ENCODE results near the gene BRD8.

The BRD8 gene

DNA sequence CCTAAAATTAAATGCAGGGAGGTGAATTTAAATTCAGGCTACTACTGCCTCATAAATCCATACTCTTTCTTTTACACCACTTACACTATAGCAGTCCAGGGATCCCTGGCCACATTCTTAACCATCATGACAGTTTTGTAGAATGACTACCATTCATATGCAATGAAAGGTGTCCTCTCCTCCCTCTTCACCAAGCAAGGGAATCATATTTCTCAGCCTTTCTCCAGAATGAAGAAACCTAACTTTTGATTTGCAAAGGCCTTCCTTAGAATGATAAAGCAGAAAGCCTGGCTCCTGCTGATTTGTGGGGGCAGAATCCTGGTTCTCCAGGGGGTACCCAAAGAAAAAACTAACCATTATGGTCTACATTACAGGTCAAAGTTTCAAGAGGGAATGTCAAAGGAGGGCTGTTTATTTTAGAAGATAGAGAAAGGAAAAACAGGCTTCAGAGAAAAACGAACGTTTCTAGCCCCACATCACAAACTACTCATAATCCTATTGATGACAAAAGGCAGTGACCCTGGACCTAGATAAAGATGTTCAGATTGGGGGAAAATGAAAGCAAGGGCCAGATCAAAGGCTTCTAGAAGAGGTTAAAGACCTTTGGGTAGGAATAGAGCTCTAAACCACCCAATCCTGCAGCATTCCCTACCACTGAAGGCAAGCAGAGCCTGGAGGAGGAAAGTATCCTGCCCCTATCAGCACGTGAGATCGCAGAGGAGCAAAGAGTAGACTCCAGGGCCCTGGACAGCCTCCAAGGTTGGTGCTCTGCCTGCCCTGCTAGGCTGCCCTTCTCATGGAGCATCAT, 83.1 kb downstream of the BRD8 start:
- Histone ChIP-seq H3K27me3 (replicated peaks; ENCODE audit: control insufficient read depth, insufficient read depth, low read length) (peaks cover 68% of the 10 kb centered on the region), H3K9me3 (ENCODE audit: control insufficient read depth, low read length) (no peaks in the 10 kb centered on the region), H3K4me3 (ENCODE audit: low read length) (no peak overlapping the region), H3K9ac (ENCODE audit: low read length) (no peak overlapping the region), H3K4me1 (ENCODE audit: control insufficient read depth, insufficient read depth, low read length) (no peaks in the 10 kb centered on the region), H3K36me3 (ENCODE audit: control insufficient read depth, insufficient read depth, low read length, severe bottlenecking) (no peaks in the 10 kb centered on the region)
- DNase-seq (ENCODE audit: low read depth), result no peak

GRCh38 chr5:138093036-138093435, 85.4 kb downstream of the BRD8 start:
- Histone ChIP-seq H3K27me3 (replicated peaks; ENCODE audit: control insufficient read depth, insufficient read depth, low read length) (peaks cover 76% of the 10 kb centered on the region), H3K36me3 (ENCODE audit: control insufficient read depth, insufficient read depth, low read length, severe bottlenecking) (no peaks in the 10 kb centered on the region), H3K9me3 (ENCODE audit: control insufficient read depth, low read length) (no peaks in the 10 kb centered on the region), H3K4me3 (ENCODE audit: low read length) (no peak overlapping the region), H3K4me1 (ENCODE audit: control insufficient read depth, insufficient read depth, low read length) (no peaks in the 10 kb centered on the region), H3K9ac (ENCODE audit: low read length) (no peak overlapping the region)
- DNase-seq (ENCODE audit: low read depth), result no peak

GRCh38 chr5:138092301-138092700, 86.1 kb downstream of the BRD8 start:
- no peak overlapping the region for H3K9ac ChIP-seq (ENCODE audit: low read length)
- no peaks in the 10 kb centered on the region for H3K4me1 ChIP-seq (ENCODE audit: control insufficient read depth, insufficient read depth, low read length)
- no peaks in the 10 kb centered on the region for H3K36me3 ChIP-seq (ENCODE audit: control insufficient read depth, insufficient read depth, low read length, severe bottlenecking)
- H3K4me3 ChIP-seq (ENCODE audit: low read length), result no peak overlapping the region
- peaks cover 79% of the 10 kb centered on the region for H3K27me3 ChIP-seq (replicated peaks; ENCODE audit: control insufficient read depth, insufficient read depth, low read length)
- DNase-seq (ENCODE audit: low read depth), result no peak
- no peaks in the 10 kb centered on the region for H3K9me3 ChIP-seq (ENCODE audit: control insufficient read depth, low read length)

GRCh38 chr5:138091685-138092084, 86.7 kb downstream of the BRD8 start:
- Histone ChIP-seq H3K4me3 (ENCODE audit: low read length) (no peak overlapping the region), H3K27me3 (replicated peaks; ENCODE audit: control insufficient read depth, insufficient read depth, low read length) (peaks cover 73% of the 10 kb centered on the region), H3K36me3 (ENCODE audit: control insufficient read depth, insufficient read depth, low read length, severe bottlenecking) (no peaks in the 10 kb centered on the region), H3K9ac (ENCODE audit: low read length) (no peak overlapping the region), H3K4me1 (ENCODE audit: control insufficient read depth, insufficient read depth, low read length) (no peaks in the 10 kb centered on the region), H3K9me3 (ENCODE audit: control insufficient read depth, low read length) (no peaks in the 10 kb centered on the region)
- no peak for DNase-seq (ENCODE audit: low read depth)

Measured in adipocyte (in vitro differentiated cells).